Mesodermal cell (in vitro differentiated cells): ENCODE data around the gene TREML1.
"Not testable (repeated sequence)": the region's sequence is repeated elsewhere in the genome, so short reads cannot be mapped to it uniquely, and the experiment has no call there.

Experiments
- H3K27ac ChIP-seq: 2 replicates; pipeline ENCODE4 v1.7.0; 2013; ENCODE audit warnings: mild to moderate bottlenecking, low read depth, low read length, moderate library complexity; ENCODE audit not compliant: severe bottlenecking
- H3K36me3 ChIP-seq: 2 replicates; pipeline ENCODE4 v1.7.1; 2013; ENCODE audit warnings: mild to moderate bottlenecking, low read length, moderate library complexity; ENCODE audit not compliant: control insufficient read depth, insufficient read depth
- H3K4me1 ChIP-seq: one replicate; pipeline ENCODE4 v1.7.1; 2013; ENCODE audit warnings: mild to moderate bottlenecking, low read length; ENCODE audit not compliant: insufficient read depth, control insufficient read depth, poor library complexity, severe bottlenecking
- H3K4me3 ChIP-seq: 2 replicates; pipeline ENCODE4 v1.7.0; 2013; ENCODE audit warnings: low read length, control low read depth, mild to moderate bottlenecking; ENCODE audit not compliant: insufficient read depth, poor library complexity, severe bottlenecking; ENCODE audit errors: extremely low read depth
- H3K9me3 ChIP-seq: 2 replicates; pipeline ENCODE4 v1.7.1; 2013; ENCODE audit warnings: mild to moderate bottlenecking, low read length, moderate library complexity; ENCODE audit not compliant: control insufficient read depth
- WGBS, 2 experiments: methylation state at CpG; one replicate each; pipeline ENCODE4 v1.1.5; 2013; ENCODE audit warnings: missing lambda C conversion rate in 2 of 2; ENCODE audit not compliant: insufficient coverage in 2 of 2; 5-methylcytosine and 5-hydroxymethylcytosine counted together

The TREML1 gene

DNA sequence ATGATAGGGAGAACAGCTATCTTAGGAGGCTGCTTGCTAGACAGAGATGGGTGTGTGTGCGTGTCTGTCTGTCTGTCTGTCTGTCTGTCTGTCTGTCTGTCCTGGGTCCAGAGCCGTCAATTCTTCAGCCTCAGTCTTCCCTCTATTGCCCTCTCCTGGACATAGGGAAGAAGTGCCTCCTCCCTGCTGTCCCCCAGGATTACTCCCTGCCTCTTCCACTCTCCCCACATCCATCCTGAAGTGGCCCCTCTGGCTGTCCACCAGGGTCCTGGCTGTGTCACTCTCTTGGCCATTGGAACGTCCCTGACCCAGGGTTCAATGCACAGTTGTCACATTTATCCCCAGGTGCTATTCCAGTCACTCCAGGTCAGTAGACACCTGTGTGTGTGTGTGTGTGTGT is 36.6 kb upstream of the TREML1 start:
- no peaks in the 10 kb centered on the region for H3K36me3 ChIP-seq
- WGBS, 2 experiments = 80 to 83% methylated on average over 1 to 2 of the region's 3 CpGs
- no peak overlapping the region for H3K4me3 ChIP-seq

DNA sequence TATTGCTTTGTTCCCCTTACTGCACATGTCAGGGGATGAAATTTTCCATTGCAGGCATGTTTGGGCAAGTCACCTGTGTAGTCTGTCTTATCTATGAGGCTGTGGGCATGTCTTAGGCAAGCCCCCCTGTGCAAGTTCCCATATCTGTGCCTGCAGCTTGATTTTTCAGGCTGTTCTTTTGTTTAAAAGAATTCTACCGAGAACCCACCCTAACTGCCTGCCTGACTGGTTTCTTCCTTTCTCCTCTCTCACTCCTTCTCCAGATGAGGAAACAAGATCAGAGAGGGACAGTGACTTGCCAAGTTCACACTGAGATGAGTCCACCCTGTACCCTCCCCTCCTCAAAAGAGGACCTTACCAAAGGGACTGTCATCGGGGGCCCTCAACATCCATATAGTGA is 35.8 kb upstream of the TREML1 start:
- H3K4me3 ChIP-seq = no peak overlapping the region
- no peaks in the 10 kb centered on the region for H3K36me3 ChIP-seq
- H3K9me3 ChIP-seq = peaks cover 12% of the 10 kb centered on the region
- no peaks in the 10 kb centered on the region for H3K4me1 ChIP-seq
- 94 to 100% methylated on average over 1 to 2 of the region's 2 CpGs for WGBS, 2 experiments
- no peak overlapping the region for H3K27ac ChIP-seq

More for the DNA sequence above, 36.6 kb upstream of the TREML1 start:
- H3K9me3 ChIP-seq = peaks cover 12% of the 10 kb centered on the region
- H3K27ac ChIP-seq = no peak overlapping the region
- H3K4me1 ChIP-seq = no peaks in the 10 kb centered on the region

DNA sequence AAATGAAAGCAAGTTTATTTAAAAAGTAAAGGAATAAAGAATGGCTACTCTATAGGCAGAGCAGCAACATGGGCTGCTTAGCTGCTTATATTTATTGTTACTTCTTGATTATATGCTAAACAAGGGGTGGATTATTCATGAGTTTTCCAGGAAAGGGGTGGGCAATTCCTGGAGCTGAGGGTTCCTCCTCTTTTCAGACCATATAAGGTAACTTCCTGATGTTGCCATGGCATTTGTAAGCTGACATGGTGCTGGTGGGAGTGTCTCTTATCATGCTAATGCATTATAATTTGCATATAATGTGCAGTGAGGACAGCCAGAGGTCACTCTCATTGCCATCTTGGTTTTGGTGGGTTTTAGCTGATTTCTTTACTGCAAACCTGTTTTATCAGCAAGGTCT is 34.9 kb upstream of the TREML1 start:
- not testable (repeated sequence) for H3K27ac ChIP-seq, H3K36me3 ChIP-seq, H3K4me3 ChIP-seq, H3K4me1 ChIP-seq
- H3K9me3 ChIP-seq = peaks cover 12% of the 10 kb centered on the region

DNA sequence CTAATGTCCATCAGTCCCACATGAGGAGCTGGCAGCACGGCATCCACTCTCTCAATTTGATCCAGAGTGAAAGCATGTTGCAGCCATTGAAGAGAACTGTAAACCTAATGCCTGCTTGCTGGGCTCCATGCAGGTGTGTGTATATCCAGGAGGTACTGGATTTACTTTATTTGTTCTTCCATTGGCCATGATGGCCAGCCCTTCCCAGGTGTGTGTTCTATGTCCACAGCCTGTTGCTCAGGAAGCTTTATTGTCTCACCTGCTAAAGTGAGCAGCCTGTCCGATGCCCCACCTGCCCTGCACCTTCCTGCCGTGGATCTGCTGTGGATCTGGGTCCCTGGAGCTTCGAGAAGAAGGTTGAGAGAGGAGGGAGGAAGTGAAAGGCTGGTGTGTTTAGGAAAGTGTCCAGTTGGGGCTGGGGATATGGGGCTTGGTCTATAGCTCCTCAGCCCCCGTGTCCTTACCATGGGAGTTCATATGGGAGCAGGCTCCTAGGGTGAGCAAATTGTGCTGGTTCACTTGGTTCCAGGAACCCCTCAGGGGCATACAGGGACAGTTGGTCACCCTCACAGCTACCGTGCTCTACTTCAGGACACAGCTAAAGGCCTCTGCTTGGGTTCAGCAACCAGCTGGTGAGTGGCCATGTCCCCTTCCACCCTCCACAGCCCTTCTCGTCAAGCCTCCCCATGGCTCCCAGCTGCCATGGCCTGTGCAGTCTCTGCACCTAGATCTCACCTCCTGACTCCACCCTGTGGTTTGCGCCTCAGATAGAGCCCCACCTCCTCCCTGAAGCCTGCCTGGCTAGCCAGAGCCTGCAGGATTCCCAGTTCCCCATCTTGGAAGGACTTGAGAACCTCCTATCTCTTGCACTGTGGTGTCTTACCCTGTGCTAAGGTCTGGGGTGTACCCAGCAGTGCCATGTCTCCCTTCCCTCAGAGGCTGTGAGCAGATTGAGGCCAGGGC is 34.1 kb upstream of the TREML1 start:
- 88 to 94% methylated on average over 6 to 8 of the region's 8 CpGs for WGBS, 2 experiments
- no peaks in the 10 kb centered on the region for H3K4me1 ChIP-seq

GRCh38 chr6:41186031-41186562 is 31.9 kb upstream of the TREML1 start:
- Histone ChIP-seq H3K27ac (no peak overlapping the region), H3K4me3 (no peak overlapping the region), H3K9me3 (peaks cover 12% of the 10 kb centered on the region), H3K36me3 (no peaks in the 10 kb centered on the region), H3K4me1 (no peaks in the 10 kb centered on the region)
- WGBS, 2 experiments = 80 to 92% methylated on average over 1 to 8 of the region's 10 CpGs

More for the DNA sequence above, 34.1 kb upstream of the TREML1 start:
- Histone ChIP-seq H3K4me3 (no peak overlapping the region), H3K27ac (no peak overlapping the region), H3K9me3 (peaks cover 12% of the 10 kb centered on the region), H3K36me3 (no peaks in the 10 kb centered on the region)

- no peak overlapping the region for H3K4me3 ChIP-seq
- H3K4me1 ChIP-seq = no peaks in the 10 kb centered on the region
- H3K27ac ChIP-seq = no peak overlapping the region
- 91 to 95% methylated on average over 7 of the region's 7 CpGs for WGBS, 2 experiments
- peaks cover 4% of the 10 kb centered on the region for H3K9me3 ChIP-seq
- no peaks in the 10 kb centered on the region for H3K36me3 ChIP-seq
Observed at GRCh38 chr6:41184761-41185160, 30.6 kb upstream of the TREML1 start.

DNA sequence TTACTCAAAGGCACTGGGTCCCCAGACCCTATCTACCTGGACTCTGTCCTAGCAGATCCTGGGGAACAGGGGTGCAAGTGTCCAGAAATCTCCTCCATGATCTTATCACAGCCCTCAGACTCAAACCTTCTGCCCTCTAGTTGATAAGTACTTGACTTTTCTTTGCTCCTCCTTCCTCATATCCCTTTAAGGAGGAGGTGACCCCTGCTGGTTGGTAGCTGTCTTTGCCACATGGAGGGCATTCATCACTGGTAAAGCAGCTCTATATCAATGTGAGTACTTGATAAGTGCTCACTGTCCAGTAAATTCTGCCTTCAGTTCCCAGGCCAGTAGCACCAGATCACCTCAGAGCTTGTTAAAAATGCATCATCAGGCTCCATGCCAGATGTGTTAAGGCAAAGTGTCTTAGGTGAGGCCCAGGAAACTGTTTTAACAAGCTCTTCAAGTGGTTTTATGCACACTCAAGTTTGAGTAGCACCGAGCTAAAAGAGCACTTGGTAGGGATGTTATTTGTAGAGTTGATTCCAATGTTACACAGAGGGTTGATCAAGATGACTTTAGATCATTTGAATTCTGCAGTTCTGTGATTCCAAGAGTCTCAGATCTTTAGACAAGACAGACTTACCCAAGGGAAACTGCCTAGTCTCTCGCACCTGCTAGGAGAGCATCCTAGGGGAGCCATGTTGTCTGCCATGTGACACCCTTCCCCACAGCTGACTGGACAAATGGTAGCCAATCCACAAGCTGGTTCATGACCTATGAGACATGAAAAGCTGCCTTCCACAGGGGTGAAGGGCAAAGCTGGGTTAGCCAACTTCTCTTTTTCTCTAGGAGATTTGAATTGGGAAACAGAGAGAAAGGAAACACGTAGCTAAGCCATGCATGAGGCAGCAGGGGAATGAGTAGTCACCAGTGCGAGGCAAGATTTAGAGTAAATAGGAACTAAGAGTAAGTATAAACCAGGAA is 28.2 kb upstream of the TREML1 start:
- Histone ChIP-seq H3K36me3 (no peaks in the 10 kb centered on the region), H3K4me3 (no peak overlapping the region), H3K9me3 (no peaks in the 10 kb centered on the region), H3K27ac (no peak overlapping the region), H3K4me1 (no peaks in the 10 kb centered on the region)
- WGBS, 2 experiments = 84 to 92% methylated on average over 4 of the region's 4 CpGs

- Histone ChIP-seq H3K36me3 (no peaks in the 10 kb centered on the region), H3K9me3 (no peaks in the 10 kb centered on the region), H3K4me3 (no peak overlapping the region), H3K4me1 (no peaks in the 10 kb centered on the region), H3K27ac (no peak overlapping the region)
- WGBS, 2 experiments = 67% methylated on average over 1 of the region's 1 CpG; no CpG with 5 or more reads in 1 of the 2 experiments
Observed at GRCh38 chr6:41181566-41181965, 27.4 kb upstream of the TREML1 start.

- Histone ChIP-seq H3K27ac (no peak overlapping the region), H3K4me1 (no peaks in the 10 kb centered on the region), H3K4me3 (no peak overlapping the region), H3K9me3 (no peaks in the 10 kb centered on the region), H3K36me3 (no peaks in the 10 kb centered on the region)
- 83 to 90% methylated on average over 2 of the region's 4 CpGs for WGBS, 2 experiments
Observed at GRCh38 chr6:41179163-41179562, 25.0 kb upstream of the TREML1 start.

- H3K9me3 ChIP-seq = no peaks in the 10 kb centered on the region
- no peaks in the 10 kb centered on the region for H3K36me3 ChIP-seq
- H3K27ac ChIP-seq = no peak overlapping the region
- WGBS, 2 experiments = no CpG with 5 or more reads among the region's 2 CpGs
- no peak overlapping the region for H3K4me3 ChIP-seq
- no peaks in the 10 kb centered on the region for H3K4me1 ChIP-seq
Observed at GRCh38 chr6:41177695-41178094, 23.5 kb upstream of the TREML1 start.
